PC-9 (cell line): ENCODE measurements around the gene EBF4. TPM values are rescaled to one million over a fixed set of nuclear protein-coding genes. Genes with fewer than 3 reads are reported as not detected.

Source experiments
- BruUV-seq: library from RNA; stranded (reverse); fragments of 400-500 nt; replicated peaks from 2 replicates; lab custom pipeline; 2021; lab: Mats Ljungman, UMichigan
- CTCF ChIA-PET: fragments of 300-600 bp; sonication (Branson Sonifier 250); formaldehyde crosslinking; loops from one replicate; lab custom pipeline; 2022; ENCODE audit warnings: antibody characterized with exemption; lab: Charles Lee
- POLR2A ChIA-PET: fragments of 300-600 bp; sonication (Branson Sonifier 250); formaldehyde crosslinking; loops from one replicate; lab custom pipeline; 2022; ENCODE audit warnings: antibody characterized with exemption; ENCODE audit not compliant: unreplicated experiment; lab: Charles Lee
- DNase-seq, 2 experiments: peaks; one replicate each; pipeline versions ENCODE4 v3.0.0 to v3.0.0-alpha.2; 2015 to 2022; ENCODE audit warnings: mixed read lengths in 1 of 2
- H2AFZ ChIP-seq: fragments of 200-600 bp; sonication (generic); 2 replicates; pipeline ENCODE4 v1.8.1; 2017; ENCODE audit warnings: antibody characterized with exemption
- H3F3A ChIP-seq: fragments of 200-600 bp; sonication (generic); 2 replicates; pipeline ENCODE4 v1.8.1; 2017; ENCODE audit warnings: antibody characterized with exemption, mild to moderate bottlenecking, low read depth; ENCODE audit not compliant: insufficient read depth
- H3K27ac ChIP-seq: fragments of 200-600 bp; sonication (generic); 2 replicates; pipeline ENCODE4 v1.6.1; 2016; ENCODE audit warnings: mixed run types
- H3K27me3 ChIP-seq: fragments of 200-600 bp; sonication (generic); 2 replicates; pipeline ENCODE4 v1.6.1; 2016; ENCODE audit warnings: low read depth, mixed run types; ENCODE audit not compliant: insufficient read depth
- H3K36me3 ChIP-seq: fragments of 200-600 bp; sonication (generic); 2 replicates; pipeline ENCODE4 v1.6.1; 2016; ENCODE audit warnings: low read depth, mixed run types
- H3K4me1 ChIP-seq: fragments of 200-600 bp; sonication (generic); replicated peaks from 2 replicates; pipeline ENCODE4 v1.6.1; 2016; ENCODE audit warnings: mixed run types; ENCODE audit not compliant: insufficient read depth
- H3K4me2 ChIP-seq: fragments of 200-600 bp; sonication (generic); 2 replicates; pipeline ENCODE4 v1.6.1; 2017; ENCODE audit warnings: mixed run types
- H3K4me3 ChIP-seq: fragments of 200-600 bp; sonication (generic); 2 replicates; pipeline ENCODE4 v1.6.1; 2016; ENCODE audit warnings: mixed run types
- H3K79me2 ChIP-seq: fragments of 200-600 bp; sonication (generic); 2 replicates; pipeline ENCODE4 v1.6.1; 2017; ENCODE audit warnings: low read depth, mixed run types
- H3K9me2 ChIP-seq: fragments of 200-600 bp; sonication (generic); 2 replicates; pipeline ENCODE4 v1.8.1; 2017; ENCODE audit warnings: mild to moderate bottlenecking; ENCODE audit not compliant: insufficient read depth
- H3K9me3 ChIP-seq: fragments of 200-600 bp; sonication (generic); 2 replicates; pipeline ENCODE4 v1.8.1; 2016; ENCODE audit warnings: low read depth; ENCODE audit not compliant: insufficient read depth
- H4K20me1 ChIP-seq: fragments of 200-600 bp; sonication (generic); 2 replicates; pipeline ENCODE4 v1.8.1; 2017; ENCODE audit not compliant: insufficient read depth
- EZH2 ChIP-seq: fragments of 200-600 bp; sonication (generic); IDR thresholded peaks from 2 replicates; pipeline ENCODE4 v1.8.0; 2017; ENCODE audit warnings: antibody characterized with exemption, low read depth
- intact Hi-C: fragments of 100-400 bp; cut with micrococcal nuclease; formaldehyde crosslinking; loops from one replicate; pipeline ENCODE4 v1.10.0; 2022; ENCODE audit not compliant: unreplicated experiment
- total RNA-seq: library from RNA; stranded (reverse); gene quantifications from 2 replicates; pipeline ENCODE4 v1.2.3, GENCODE V29; 2021
- TF ChIP-seq, protein P1 (sequence below): fragments of 200-600 bp; sonication (generic); conservative IDR thresholded peaks from 2 replicates; pipeline ENCODE4 v1.6.1; 2017; ENCODE audit warnings: mixed run types, antibody characterized with exemption, mild to moderate bottlenecking, moderate library complexity

Gene EBF4
- total RNA-seq, 1 experiment from 2014 or later = 5.1 TPM

DNA sequence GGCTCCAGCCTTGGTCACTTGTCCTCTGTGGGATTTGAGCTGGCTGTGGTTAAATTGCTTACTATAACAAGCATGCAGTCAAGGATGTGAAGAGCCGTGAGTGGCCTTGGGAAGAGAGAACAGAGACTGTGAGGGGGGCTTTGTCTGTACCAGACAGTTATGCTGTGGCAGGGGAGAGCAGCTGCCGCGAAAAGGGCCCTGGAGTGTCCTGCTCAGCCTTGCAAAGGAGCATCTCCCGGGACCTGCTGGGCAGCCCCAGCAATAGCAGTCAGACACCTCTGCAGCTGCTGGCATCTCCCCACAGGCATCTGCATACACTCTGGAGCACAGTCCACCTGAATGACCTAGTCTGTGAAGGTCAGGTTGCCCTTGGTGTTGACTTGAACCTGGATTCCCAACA lies 6.3 kb downstream of the EBF4 start:
- no peaks in the 10 kb centered on the region for H3K4me1 ChIP-seq
- H3K9me2 ChIP-seq = no peaks in the 10 kb centered on the region
- POLR2A ChIA-PET = no interaction called here
- H3F3A ChIP-seq = no peaks in the 10 kb centered on the region
- DNase-seq = no peak
- no peak overlapping the region for H2AFZ ChIP-seq
- H3K9me3 ChIP-seq = no peaks in the 10 kb centered on the region
- CTCF ChIA-PET = no interaction called here
- peaks cover 89% of the 10 kb centered on the region for H3K27me3 ChIP-seq
- TF ChIP-seq, protein P1, sequence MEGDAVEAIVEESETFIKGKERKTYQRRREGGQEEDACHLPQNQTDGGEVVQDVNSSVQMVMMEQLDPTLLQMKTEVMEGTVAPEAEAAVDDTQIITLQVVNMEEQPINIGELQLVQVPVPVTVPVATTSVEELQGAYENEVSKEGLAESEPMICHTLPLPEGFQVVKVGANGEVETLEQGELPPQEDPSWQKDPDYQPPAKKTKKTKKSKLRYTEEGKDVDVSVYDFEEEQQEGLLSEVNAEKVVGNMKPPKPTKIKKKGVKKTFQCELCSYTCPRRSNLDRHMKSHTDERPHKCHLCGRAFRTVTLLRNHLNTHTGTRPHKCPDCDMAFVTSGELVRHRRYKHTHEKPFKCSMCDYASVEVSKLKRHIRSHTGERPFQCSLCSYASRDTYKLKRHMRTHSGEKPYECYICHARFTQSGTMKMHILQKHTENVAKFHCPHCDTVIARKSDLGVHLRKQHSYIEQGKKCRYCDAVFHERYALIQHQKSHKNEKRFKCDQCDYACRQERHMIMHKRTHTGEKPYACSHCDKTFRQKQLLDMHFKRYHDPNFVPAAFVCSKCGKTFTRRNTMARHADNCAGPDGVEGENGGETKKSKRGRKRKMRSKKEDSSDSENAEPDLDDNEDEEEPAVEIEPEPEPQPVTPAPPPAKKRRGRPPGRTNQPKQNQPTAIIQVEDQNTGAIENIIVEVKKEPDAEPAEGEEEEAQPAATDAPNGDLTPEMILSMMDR = no peak
- no peak for TF ChIP-seq EZH2
- no peak overlapping the region for H3K4me3 ChIP-seq
- no TSS peak for BruUV-seq
- no peak overlapping the region for H3K4me2 ChIP-seq
- H3K36me3 ChIP-seq = no peaks in the 10 kb centered on the region
- no peaks in the 10 kb centered on the region for H4K20me1 ChIP-seq
- no peaks in the 10 kb centered on the region for H3K79me2 ChIP-seq
- H3K27ac ChIP-seq = no peak overlapping the region
- intact Hi-C loops = loop anchor here (10.0 kb wide), 1 partner anchor 616 kb away; no protein-coding TSS in a partner anchor

DNA sequence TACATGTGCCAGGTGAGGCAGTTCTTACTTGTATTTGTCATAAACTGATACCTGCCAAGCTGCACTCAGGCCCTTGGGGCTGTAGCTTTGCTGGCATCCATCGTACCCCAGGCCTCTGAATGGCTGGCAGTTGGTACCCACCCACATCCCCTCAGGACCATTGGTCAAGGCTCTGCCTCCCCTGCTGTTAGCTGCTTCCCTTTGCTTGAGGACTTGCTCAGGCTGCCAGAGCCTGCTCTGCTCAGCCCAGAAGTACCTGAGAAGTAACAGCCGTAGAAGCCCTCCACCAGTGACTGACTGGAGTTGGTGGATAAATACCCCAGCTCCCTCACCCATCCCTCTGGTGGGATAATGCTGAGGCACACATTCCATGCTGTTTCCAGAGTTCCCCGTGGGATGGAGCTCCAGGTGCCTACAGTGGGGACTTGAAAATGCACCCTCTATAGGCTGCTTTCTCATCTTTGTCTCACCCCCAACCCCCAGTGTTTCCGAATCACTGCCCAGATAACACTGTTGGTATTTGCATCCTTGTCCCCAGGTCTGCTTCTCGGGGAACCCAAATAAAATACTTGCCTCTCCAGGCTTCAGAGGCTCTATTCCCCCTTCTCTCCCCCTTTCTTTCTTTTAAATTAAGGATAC lies 7.3 kb downstream of the EBF4 start:
- CTCF ChIA-PET = no interaction called here
- intact Hi-C loops = loop anchor here (10.0 kb wide), 1 partner anchor 615 kb away; no protein-coding TSS in a partner anchor
- H3K9me3 ChIP-seq = no peaks in the 10 kb centered on the region
- POLR2A ChIA-PET = no interaction called here
- no peaks in the 10 kb centered on the region for H4K20me1 ChIP-seq
- no peaks in the 10 kb centered on the region for H3K4me1 ChIP-seq
- BruUV-seq = no TSS peak
- H3K27ac ChIP-seq = no peak overlapping the region
- no peak for DNase-seq
- H3K4me2 ChIP-seq = no peak overlapping the region
- no peak overlapping the region for H2AFZ ChIP-seq
- H3K9me2 ChIP-seq = no peaks in the 10 kb centered on the region
- H3K36me3 ChIP-seq = no peaks in the 10 kb centered on the region
- H3F3A ChIP-seq = no peaks in the 10 kb centered on the region
- H3K27me3 ChIP-seq = peaks cover 90% of the 10 kb centered on the region
- no peak overlapping the region for H3K4me3 ChIP-seq
- no peak for TF ChIP-seq EZH2
- TF ChIP-seq, protein P1 = no peak
- no peaks in the 10 kb centered on the region for H3K79me2 ChIP-seq

DNA sequence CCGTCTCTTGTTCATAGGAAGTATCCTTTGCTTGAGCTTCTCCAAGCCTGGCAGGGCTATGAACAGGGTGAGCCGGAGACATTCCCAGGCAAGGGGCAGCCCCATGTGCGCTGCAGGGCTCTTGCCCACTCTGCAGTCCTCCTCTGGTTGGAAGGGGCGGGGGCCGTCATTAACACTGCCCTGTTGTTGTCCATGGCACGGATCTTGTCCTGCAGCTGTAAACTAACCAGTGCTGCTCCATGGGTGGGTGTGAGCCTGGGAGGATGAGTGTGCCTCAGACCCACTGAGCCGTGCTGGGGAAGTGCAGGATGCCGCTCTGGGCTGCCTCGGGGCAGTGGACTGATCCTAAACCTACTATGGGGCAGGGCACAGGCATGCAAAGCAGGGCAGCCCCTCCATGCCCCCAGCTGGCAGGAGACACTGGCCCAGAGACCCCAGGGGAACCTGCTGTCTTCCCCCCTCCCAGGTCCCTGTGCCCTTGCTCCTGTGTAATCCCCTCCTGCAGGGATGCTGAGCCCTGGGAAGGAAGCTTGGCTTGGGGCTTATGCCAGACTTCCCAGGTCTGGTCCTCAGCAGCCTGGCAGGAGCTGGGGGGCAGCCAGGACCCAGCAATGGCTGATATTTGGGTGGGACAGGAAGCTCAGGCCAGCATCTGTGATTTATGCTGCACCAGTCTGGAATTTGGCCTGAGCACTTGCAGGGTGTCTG lies 8.5 kb downstream of the EBF4 start:
- Histone ChIP-seq H4K20me1 (no peaks in the 10 kb centered on the region), H3K36me3 (no peaks in the 10 kb centered on the region), H2AFZ (no peak overlapping the region), H3K4me1 (no peaks in the 10 kb centered on the region), H3K9me2 (no peaks in the 10 kb centered on the region), H3K79me2 (no peaks in the 10 kb centered on the region), H3K4me2 (no peak overlapping the region), H3K27ac (no peak overlapping the region), H3K9me3 (no peaks in the 10 kb centered on the region), H3K4me3 (no peak overlapping the region), H3K27me3 (peaks cover 89% of the 10 kb centered on the region), H3F3A (no peaks in the 10 kb centered on the region)
- ChIA-PET CTCF (no interaction called here), POLR2A (no interaction called here)
- no TSS peak for BruUV-seq
- DNase-seq = no peak
- no peak for TF ChIP-seq EZH2
- TF ChIP-seq, protein P1 = no peak
- intact Hi-C loops = no loop called here
